PC-9 (cell line): ENCODE measurements around the gene ZC3H14. TPM values are rescaled to one million over a fixed set of nuclear protein-coding genes. Genes with fewer than 3 reads are reported as not detected.

Experiments
- BruUV-seq: library from RNA; stranded (reverse); fragments of 400-500 nt; replicated peaks from 2 replicates; lab custom pipeline; 2021; lab: Mats Ljungman, UMichigan
- CTCF ChIA-PET: fragments of 300-600 bp; sonication (Branson Sonifier 250); formaldehyde crosslinking; loops from one replicate; lab custom pipeline; 2022; ENCODE audit warnings: antibody characterized with exemption; lab: Charles Lee
- POLR2A ChIA-PET: fragments of 300-600 bp; sonication (Branson Sonifier 250); formaldehyde crosslinking; loops from one replicate; lab custom pipeline; 2022; ENCODE audit warnings: antibody characterized with exemption; ENCODE audit not compliant: unreplicated experiment; lab: Charles Lee
- DNase-seq, 2 experiments: peaks; one replicate each; pipeline versions ENCODE4 v3.0.0 to v3.0.0-alpha.2; 2015 to 2022; ENCODE audit warnings: mixed read lengths in 1 of 2
- H2AFZ ChIP-seq: fragments of 200-600 bp; sonication (generic); 2 replicates; pipeline ENCODE4 v1.8.1; 2017; ENCODE audit warnings: antibody characterized with exemption
- H3F3A ChIP-seq: fragments of 200-600 bp; sonication (generic); 2 replicates; pipeline ENCODE4 v1.8.1; 2017; ENCODE audit warnings: antibody characterized with exemption, mild to moderate bottlenecking, low read depth; ENCODE audit not compliant: insufficient read depth
- H3K27ac ChIP-seq: fragments of 200-600 bp; sonication (generic); 2 replicates; pipeline ENCODE4 v1.6.1; 2016; ENCODE audit warnings: mixed run types
- H3K27me3 ChIP-seq: fragments of 200-600 bp; sonication (generic); 2 replicates; pipeline ENCODE4 v1.6.1; 2016; ENCODE audit warnings: low read depth, mixed run types; ENCODE audit not compliant: insufficient read depth
- H3K36me3 ChIP-seq: fragments of 200-600 bp; sonication (generic); 2 replicates; pipeline ENCODE4 v1.6.1; 2016; ENCODE audit warnings: low read depth, mixed run types
- H3K4me1 ChIP-seq: fragments of 200-600 bp; sonication (generic); replicated peaks from 2 replicates; pipeline ENCODE4 v1.6.1; 2016; ENCODE audit warnings: mixed run types; ENCODE audit not compliant: insufficient read depth
- H3K4me2 ChIP-seq: fragments of 200-600 bp; sonication (generic); 2 replicates; pipeline ENCODE4 v1.6.1; 2017; ENCODE audit warnings: mixed run types
- H3K4me3 ChIP-seq: fragments of 200-600 bp; sonication (generic); 2 replicates; pipeline ENCODE4 v1.6.1; 2016; ENCODE audit warnings: mixed run types
- H3K79me2 ChIP-seq: fragments of 200-600 bp; sonication (generic); 2 replicates; pipeline ENCODE4 v1.6.1; 2017; ENCODE audit warnings: low read depth, mixed run types
- H3K9me2 ChIP-seq: fragments of 200-600 bp; sonication (generic); 2 replicates; pipeline ENCODE4 v1.8.1; 2017; ENCODE audit warnings: mild to moderate bottlenecking; ENCODE audit not compliant: insufficient read depth
- H3K9me3 ChIP-seq: fragments of 200-600 bp; sonication (generic); 2 replicates; pipeline ENCODE4 v1.8.1; 2016; ENCODE audit warnings: low read depth; ENCODE audit not compliant: insufficient read depth
- H4K20me1 ChIP-seq: fragments of 200-600 bp; sonication (generic); 2 replicates; pipeline ENCODE4 v1.8.1; 2017; ENCODE audit not compliant: insufficient read depth
- CTCF ChIP-seq: fragments of 200-600 bp; sonication (generic); conservative IDR thresholded peaks from 2 replicates; pipeline ENCODE4 v1.6.1; 2017; ENCODE audit warnings: mixed run types, antibody characterized with exemption, mild to moderate bottlenecking, moderate library complexity
- EZH2 ChIP-seq: fragments of 200-600 bp; sonication (generic); IDR thresholded peaks from 2 replicates; pipeline ENCODE4 v1.8.0; 2017; ENCODE audit warnings: antibody characterized with exemption, low read depth
- intact Hi-C: fragments of 100-400 bp; cut with micrococcal nuclease; formaldehyde crosslinking; loops from one replicate; pipeline ENCODE4 v1.10.0; 2022; ENCODE audit not compliant: unreplicated experiment
- total RNA-seq: library from RNA; stranded (reverse); gene quantifications from 2 replicates; pipeline ENCODE4 v1.2.3, GENCODE V29; 2021

ZC3H14 gene
- total RNA-seq, 1 experiment from 2014 or later = 20.2 TPM

- Histone ChIP-seq H3F3A (no peaks in the 10 kb centered on the region), H3K36me3 (no peaks in the 10 kb centered on the region; the same call in 1 of the 2 replicates), H3K79me2 (no peaks in the 10 kb centered on the region), H3K27ac (no peak overlapping the region), H2AFZ (no peak overlapping the region), H3K27me3 (no peaks in the 10 kb centered on the region), H3K4me2 (no peak overlapping the region), H4K20me1 (no peaks in the 10 kb centered on the region), H3K4me3 (no peak overlapping the region), H3K9me3 (no peaks in the 10 kb centered on the region), H3K9me2 (no peaks in the 10 kb centered on the region), H3K4me1 (no peaks in the 10 kb centered on the region)
- no TSS peak for BruUV-seq
- POLR2A ChIA-PET = no interaction called here
- no peak for DNase-seq
- no peak for TF ChIP-seq CTCF
- no peak for TF ChIP-seq EZH2
- intact Hi-C loops = no loop called here
- CTCF ChIA-PET = no interaction called here
These were observed 36.5 kb downstream of the ZC3H14 start for GRCh38 chr14:88599326-88599725.

GRCh38 chr14:88599761-88600439 is 37.1 kb downstream of the ZC3H14 start:
- H3K27me3 ChIP-seq = no peaks in the 10 kb centered on the region
- H3K4me3 ChIP-seq = no peak overlapping the region
- H3K9me2 ChIP-seq = no peaks in the 10 kb centered on the region
- H3K36me3 ChIP-seq = no peaks in the 10 kb centered on the region; the same call in 1 of the 2 replicates
- no peak overlapping the region for H3K4me2 ChIP-seq
- no peaks in the 10 kb centered on the region for H4K20me1 ChIP-seq
- DNase-seq = no peak
- TF ChIP-seq CTCF (no peak), EZH2 (no peak)
- ChIA-PET CTCF (no interaction called here), POLR2A (no interaction called here)
- no peaks in the 10 kb centered on the region for H3K9me3 ChIP-seq
- H3K79me2 ChIP-seq = no peaks in the 10 kb centered on the region
- no peaks in the 10 kb centered on the region for H3F3A ChIP-seq
- BruUV-seq = no TSS peak
- no peaks in the 10 kb centered on the region for H3K4me1 ChIP-seq
- intact Hi-C loops = no loop called here
- no peak overlapping the region for H2AFZ ChIP-seq
- H3K27ac ChIP-seq = no peak overlapping the region

- Histone ChIP-seq H3K27me3 (no peaks in the 10 kb centered on the region), H2AFZ (no peak overlapping the region), H4K20me1 (no peaks in the 10 kb centered on the region), H3K27ac (no peak overlapping the region), H3K9me2 (no peaks in the 10 kb centered on the region), H3F3A (no peaks in the 10 kb centered on the region), H3K4me2 (no peak overlapping the region), H3K79me2 (no peaks in the 10 kb centered on the region), H3K4me3 (no peak overlapping the region), H3K36me3 (no peaks in the 10 kb centered on the region; the same call in 1 of the 2 replicates), H3K9me3 (no peaks in the 10 kb centered on the region), H3K4me1 (no peaks in the 10 kb centered on the region)
- no TSS peak for BruUV-seq
- no peak for DNase-seq
- CTCF ChIA-PET = interaction anchor here (0.6 kb wide), 1 partner anchor 248 kb away, joined by 3 read pairs; no protein-coding TSS in a partner anchor
- POLR2A ChIA-PET = interaction anchor here (0.7 kb wide), 1 partner anchor 221 kb away, joined by 15 read pairs; no protein-coding TSS in a partner anchor
- intact Hi-C loops = no loop called here
- TF ChIP-seq CTCF (no peak), EZH2 (no peak)
These were observed 41.4 kb downstream of the ZC3H14 start for GRCh38 chr14:88604212-88604611.
